ENCODE measurements around the gene DNMT3L. TPM values are rescaled to one million over a fixed set of nuclear protein-coding genes. Genes with fewer than 3 reads are reported as not detected.
A peak's percentile ranks its signal among the peaks of the same experiment; 100 is the strongest.
"Not testable (repeated sequence)": the region's sequence is repeated elsewhere in the genome, so short reads cannot be mapped to it uniquely, and the experiment has no call there.

DNMT3L gene
- total and polyA plus RNA-seq, 10 donors: not detected

- H3K9me3 ChIP-seq; H3K36me3 ChIP-seq; DNase-seq; H3K27ac ChIP-seq; H3K4me3 ChIP-seq; H3K27me3 ChIP-seq (replicated peaks in 1 of 7); H3K4me1 ChIP-seq; intact Hi-C loops (cut with DNase I; ENCODE audit: low total_unique reads): not testable (repeated sequence)
- WGBS, 5 donors: no CpG with 5 or more reads among the region's 30 CpGs
Measured at GRCh38 chr21:44202590-44203299, 59.0 kb downstream of the DNMT3L start.

GRCh38 chr21:44199997-44200396 is 61.7 kb downstream of the DNMT3L start:
- H3K27ac ChIP-seq; H3K27me3 ChIP-seq (replicated peaks in 1 of 7); H3K4me3 ChIP-seq; H3K36me3 ChIP-seq; intact Hi-C loops (cut with DNase I; ENCODE audit: low total_unique reads); H3K9me3 ChIP-seq: not testable (repeated sequence)
- DNase-seq: peak; percentile 28
- 89 to 95% (median 94%) methylated on average over 9 to 11 of the region's 11 CpGs for WGBS, 5 donors
- H3K4me1 ChIP-seq: peaks cover 0 to 11% (median 0%) of the 10 kb centered on the region in 6 donors

- 75 to 88% (median 84%) methylated on average over 15 of the region's 15 CpGs for WGBS, 5 donors
- peak; percentile 36 for DNase-seq
- no peak overlapping the region for H3K27ac ChIP-seq
Measured at GRCh38 chr21:44199448-44199847, 62.2 kb downstream of the DNMT3L start.

GRCh38 chr21:44197156-44197516 is 64.6 kb downstream of the DNMT3L start:
- WGBS, 5 donors: 86 to 100% (median 98%) methylated on average over 6 to 21 of the region's 21 CpGs; no CpG with 5 or more reads in 2 of the 5 donors
- H3K27ac ChIP-seq; H3K4me3 ChIP-seq; H3K9me3 ChIP-seq; H3K36me3 ChIP-seq; intact Hi-C loops (cut with DNase I; ENCODE audit: low total_unique reads); H3K27me3 ChIP-seq (replicated peaks in 1 of 7): not testable (repeated sequence)
- peaks cover 0 to 11% (median 0%) of the 10 kb centered on the region in 6 donors for H3K4me1 ChIP-seq
- peak; percentile 66 for DNase-seq

More at GRCh38 chr21:44199448-44199847, 62.2 kb downstream of the DNMT3L start:
- Histone ChIP-seq H3K4me3 (no peak overlapping the region), H3K27me3 (replicated peaks in 1 of 7) (no peaks in the 10 kb centered on the region), H3K36me3 (no peaks in the 10 kb centered on the region), H3K4me1 (peaks cover 0 to 11% (median 0%) of the 10 kb centered on the region in 6 donors), H3K9me3 (no peaks in the 10 kb centered on the region)
- TF ChIP-seq POLR2A (IDR thresholded peaks at IDR 0.05) (no peak), POLR2AphosphoS5 (IDR thresholded peaks at IDR 0.05) (no peak), CTCF (IDR thresholded peaks at IDR 0.05 in 8 of 11, conservative IDR thresholded peaks at IDR 0.05 in 3 of 11) (no peak)
- intact Hi-C loops (cut with DNase I; ENCODE audit: low total_unique reads): no loop called here

Small RNAs within 50 kb of the gene (small RNA-seq; reads per million reads assigned to genes)
- 0 reads per million in 4 donors for gene AP001059.3

Other genes with a start within 250 kb of the DNMT3L start
- gene TRAPPC10, start 249.6 kb downstream of the DNMT3L start, total RNA-seq: 10 to 100 TPM; 62.2 to 83.2 (median 67.1) TPM
- 10 to 100 TPM in 1 of 3 donors, 1 to 10 TPM in 2; 6.0 to 10.4 (median 6.3) TPM for gene TRAPPC10, start 249.6 kb downstream of the DNMT3L start, polyA plus RNA-seq
- gene PWP2, start 154.5 kb downstream of the DNMT3L start, total RNA-seq: 10 to 100 TPM in 4 of 7 donors, 1 to 10 TPM in 3; 6.1 to 13.4 (median 10.4) TPM
- 10 to 100 TPM in 2 of 3 donors, 1 to 10 TPM in 1; 4.8 to 17.4 (median 11.2) TPM for gene PWP2, start 154.5 kb downstream of the DNMT3L start, polyA plus RNA-seq
- 10 to 100 TPM in 4 of 7 donors, 1 to 10 TPM in 3; 6.6 to 18.3 (median 10.2) TPM for gene GATD3, start 128.2 kb downstream of the DNMT3L start, total RNA-seq
- gene GATD3, start 128.2 kb downstream of the DNMT3L start, polyA plus RNA-seq: 10 to 100 TPM in 2 of 3 donors, 1 to 10 TPM in 1; 6.1 to 50.9 (median 10.6) TPM
- gene ICOSLG, start 21.0 kb downstream of the DNMT3L start, total RNA-seq: 10 to 100 TPM in 2 of 7 donors, 1 to 10 TPM in 5; 4.4 to 17.5 (median 8.5) TPM
- 1 to 10 TPM; 1.9 to 6.6 (median 3.7) TPM for gene ICOSLG, start 21.0 kb downstream of the DNMT3L start, polyA plus RNA-seq
- gene AIRE, start 24.0 kb upstream of the DNMT3L start, total RNA-seq: under 1 TPM in 2 of 7 donors, not detected in 5; 0.10 to 0.16 TPM
- under 1 TPM in 2 of 3 donors, not detected in 1; 0.08 to 0.11 TPM for gene AIRE, start 24.0 kb upstream of the DNMT3L start, polyA plus RNA-seq
- 100 to 1,000 TPM in 5 of 7 donors, 10 to 100 TPM in 2; 88.1 to 145 (median 126) TPM for gene PFKL, start 38.2 kb upstream of the DNMT3L start, total RNA-seq
- 100 to 1,000 TPM in 1 of 3 donors, 10 to 100 TPM in 2; 65.9 to 113 (median 84.4) TPM for gene PFKL, start 38.2 kb upstream of the DNMT3L start, polyA plus RNA-seq
- 10 to 100 TPM; 26.2 to 34.3 (median 32.3) TPM for gene CFAP410, start 77.5 kb upstream of the DNMT3L start, total RNA-seq
- 10 to 100 TPM; 41.5 to 79.8 (median 70.9) TPM for gene CFAP410, start 77.5 kb upstream of the DNMT3L start, polyA plus RNA-seq
- gene TRPM2, start 91.7 kb upstream of the DNMT3L start, total RNA-seq: 10 to 100 TPM; 10.4 to 35.3 (median 22.0) TPM
- gene TRPM2, start 91.7 kb upstream of the DNMT3L start, polyA plus RNA-seq: 10 to 100 TPM; 20.5 to 44.1 (median 28.4) TPM
- gene LRRC3, start 193.6 kb upstream of the DNMT3L start, total RNA-seq: 1 to 10 TPM; 1.3 to 4.9 (median 3.4) TPM
- gene LRRC3, start 193.6 kb upstream of the DNMT3L start, polyA plus RNA-seq: under 1 TPM; 0.24 to 0.86 (median 0.26) TPM

Data from spleen (tissue), 11 donors.